Glutamatergic neuron (in vitro differentiated cells): Measurements from ENCODE around the gene ZMYM2. TPM values are rescaled to one million over a fixed set of nuclear protein-coding genes. Genes with fewer than 3 reads are reported as not detected.

Experiments
- DNase-seq: peaks from one replicate; pipeline ENCODE4 v3.0.0; 2022
- H3K27ac Mint-ChIP-seq: one replicate; pipeline ENCODE4 v1.8.0; 2020; ENCODE audit warnings: mild to moderate bottlenecking, mixed read lengths, inconsistent platforms; ENCODE audit not compliant: unreplicated experiment
- H3K27me3 Mint-ChIP-seq: one replicate; pipeline ENCODE4 v1.8.0; 2020; ENCODE audit warnings: mild to moderate bottlenecking, moderate library complexity, mixed read lengths, inconsistent platforms; ENCODE audit not compliant: unreplicated experiment
- H3K36me3 Mint-ChIP-seq: one replicate; pipeline ENCODE4 v1.8.0; 2020; ENCODE audit warnings: mild to moderate bottlenecking, mixed read lengths, inconsistent platforms; ENCODE audit not compliant: unreplicated experiment
- H3K4me1 Mint-ChIP-seq: one replicate; pipeline ENCODE4 v1.8.0; 2020; ENCODE audit warnings: mild to moderate bottlenecking, low read depth, mixed read lengths, inconsistent platforms; ENCODE audit not compliant: unreplicated experiment
- H3K4me3 Mint-ChIP-seq: one replicate; pipeline ENCODE4 v1.8.0; 2020; ENCODE audit warnings: mild to moderate bottlenecking, mixed read lengths, inconsistent platforms; ENCODE audit not compliant: unreplicated experiment
- H3K9me3 Mint-ChIP-seq: one replicate; pipeline ENCODE4 v1.8.0; 2020; ENCODE audit warnings: mild to moderate bottlenecking, moderate library complexity, mixed read lengths, inconsistent platforms; ENCODE audit not compliant: unreplicated experiment
- total RNA-seq: library from RNA; stranded (reverse); fragmentation: NEBNext Ultra II Directional; extraction: Animal tissue kit (Norgen Biotek cat#: 25700); gene quantifications from one replicate; pipeline ENCODE4 v1.2.1, GENCODE V29; 2021; ENCODE audit not compliant: unreplicated experiment
- TF ChIP-seq, protein P1 (sequence below): fragments of 200-600 bp; sonication (generic); IDR thresholded peaks from one replicate; pipeline ENCODE4 v1.5.0; 2021; ENCODE audit not compliant: partially characterized antibody, unreplicated experiment

Gene ZMYM2
- total RNA-seq, 1 donor from 2014 or later = 215 TPM

DNA sequence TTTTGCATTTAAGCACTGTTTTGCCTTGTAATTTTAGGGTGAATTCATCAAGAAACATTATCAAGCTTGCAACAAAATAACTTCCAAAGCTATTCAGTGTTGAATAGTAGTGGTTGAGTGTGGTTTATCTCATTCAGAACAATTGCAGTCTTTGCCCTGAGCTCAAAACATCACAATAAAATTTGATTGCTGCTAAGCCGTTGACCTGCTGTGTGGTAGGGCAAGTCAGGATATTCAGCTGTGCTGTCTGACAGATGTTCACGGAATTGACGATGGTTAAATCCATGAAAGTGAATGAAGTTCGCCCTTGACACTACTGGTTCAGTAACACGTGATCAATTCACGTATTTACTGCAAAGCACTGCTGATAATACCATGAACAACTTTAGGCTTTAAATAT, 135.4 kb downstream of the ZMYM2 start:
- no peak overlapping the region for H3K4me3 Mint-ChIP-seq
- H3K9me3 Mint-ChIP-seq = peaks cover 5% of the 10 kb centered on the region
- H3K27me3 Mint-ChIP-seq = peaks cover 13% of the 10 kb centered on the region
- no peak overlapping the region for H3K27ac Mint-ChIP-seq
- no peak for DNase-seq
- H3K4me1 Mint-ChIP-seq = peaks cover 14% of the 10 kb centered on the region
- TF ChIP-seq, protein P1, sequence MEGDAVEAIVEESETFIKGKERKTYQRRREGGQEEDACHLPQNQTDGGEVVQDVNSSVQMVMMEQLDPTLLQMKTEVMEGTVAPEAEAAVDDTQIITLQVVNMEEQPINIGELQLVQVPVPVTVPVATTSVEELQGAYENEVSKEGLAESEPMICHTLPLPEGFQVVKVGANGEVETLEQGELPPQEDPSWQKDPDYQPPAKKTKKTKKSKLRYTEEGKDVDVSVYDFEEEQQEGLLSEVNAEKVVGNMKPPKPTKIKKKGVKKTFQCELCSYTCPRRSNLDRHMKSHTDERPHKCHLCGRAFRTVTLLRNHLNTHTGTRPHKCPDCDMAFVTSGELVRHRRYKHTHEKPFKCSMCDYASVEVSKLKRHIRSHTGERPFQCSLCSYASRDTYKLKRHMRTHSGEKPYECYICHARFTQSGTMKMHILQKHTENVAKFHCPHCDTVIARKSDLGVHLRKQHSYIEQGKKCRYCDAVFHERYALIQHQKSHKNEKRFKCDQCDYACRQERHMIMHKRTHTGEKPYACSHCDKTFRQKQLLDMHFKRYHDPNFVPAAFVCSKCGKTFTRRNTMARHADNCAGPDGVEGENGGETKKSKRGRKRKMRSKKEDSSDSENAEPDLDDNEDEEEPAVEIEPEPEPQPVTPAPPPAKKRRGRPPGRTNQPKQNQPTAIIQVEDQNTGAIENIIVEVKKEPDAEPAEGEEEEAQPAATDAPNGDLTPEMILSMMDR = no peak
- no peaks in the 10 kb centered on the region for H3K36me3 Mint-ChIP-seq

DNA sequence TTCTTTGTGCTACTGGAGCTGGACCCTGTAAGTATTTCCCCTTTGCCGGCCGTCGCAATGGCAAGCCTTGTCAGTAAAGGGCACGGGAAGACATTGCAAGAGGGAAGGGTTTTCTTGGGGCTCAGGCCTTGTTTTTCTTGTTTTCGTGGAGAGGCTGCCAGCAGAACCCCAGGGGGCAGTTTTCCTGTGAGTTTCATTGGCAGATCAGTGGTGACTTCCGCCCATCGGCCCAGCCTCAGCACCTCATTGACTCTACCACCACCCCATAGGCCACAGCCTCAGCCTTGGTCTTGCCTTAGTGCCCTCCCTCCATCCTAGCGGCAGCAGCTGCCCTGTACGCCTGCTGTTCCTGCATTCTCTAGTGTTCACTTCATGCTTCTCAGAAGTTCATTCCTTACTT, 140.8 kb downstream of the ZMYM2 start:
- no peak overlapping the region for H3K27ac Mint-ChIP-seq
- peaks cover 27% of the 10 kb centered on the region for H3K4me1 Mint-ChIP-seq
- H3K27me3 Mint-ChIP-seq = peaks cover 11% of the 10 kb centered on the region
- no peak for DNase-seq
- H3K36me3 Mint-ChIP-seq = peaks cover 2% of the 10 kb centered on the region
- TF ChIP-seq, protein P1 = no peak
- H3K9me3 Mint-ChIP-seq = peaks cover 12% of the 10 kb centered on the region
- H3K4me3 Mint-ChIP-seq = no peak overlapping the region

DNA sequence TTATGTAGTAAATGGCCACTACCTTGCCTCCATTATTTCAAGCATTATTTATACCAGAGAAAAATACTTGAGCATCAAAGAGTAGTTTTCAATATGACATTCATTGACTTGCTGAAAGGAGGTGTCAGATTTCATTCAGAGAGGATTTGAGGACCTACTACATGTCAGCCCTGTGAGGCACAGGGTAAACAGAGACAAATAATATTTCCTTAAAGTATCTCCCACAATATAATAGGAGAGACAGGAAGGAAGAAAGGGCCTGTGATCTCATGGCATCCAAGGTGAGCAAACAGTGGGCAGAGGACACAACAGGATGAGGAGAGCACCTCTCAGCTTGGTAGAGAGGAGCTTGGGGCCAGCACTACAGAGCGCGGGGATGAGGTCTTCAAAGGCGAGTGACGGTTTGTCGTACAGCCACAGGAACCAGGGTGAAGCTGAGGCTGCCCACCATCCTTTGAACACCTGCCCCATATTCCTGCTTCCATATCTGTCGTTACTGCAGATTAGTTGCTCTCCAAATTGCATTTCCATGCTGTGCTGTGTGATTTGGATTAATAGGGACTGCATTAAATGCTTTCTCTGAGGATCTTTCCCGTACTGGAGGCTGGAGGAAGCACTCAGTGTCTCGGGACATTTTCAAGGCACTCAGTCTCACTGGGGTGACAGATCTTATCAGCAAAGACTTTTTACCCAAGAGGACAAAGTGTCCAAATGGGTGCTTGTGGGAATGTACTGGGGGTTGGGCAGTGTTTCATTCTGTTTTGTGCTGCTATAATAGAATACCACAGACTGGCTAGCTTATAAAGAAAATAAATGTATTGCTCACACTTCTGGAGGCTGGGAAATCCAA, 143.2 kb downstream of the ZMYM2 start:
- peaks cover 10% of the 10 kb centered on the region for H3K27me3 Mint-ChIP-seq

DNA sequence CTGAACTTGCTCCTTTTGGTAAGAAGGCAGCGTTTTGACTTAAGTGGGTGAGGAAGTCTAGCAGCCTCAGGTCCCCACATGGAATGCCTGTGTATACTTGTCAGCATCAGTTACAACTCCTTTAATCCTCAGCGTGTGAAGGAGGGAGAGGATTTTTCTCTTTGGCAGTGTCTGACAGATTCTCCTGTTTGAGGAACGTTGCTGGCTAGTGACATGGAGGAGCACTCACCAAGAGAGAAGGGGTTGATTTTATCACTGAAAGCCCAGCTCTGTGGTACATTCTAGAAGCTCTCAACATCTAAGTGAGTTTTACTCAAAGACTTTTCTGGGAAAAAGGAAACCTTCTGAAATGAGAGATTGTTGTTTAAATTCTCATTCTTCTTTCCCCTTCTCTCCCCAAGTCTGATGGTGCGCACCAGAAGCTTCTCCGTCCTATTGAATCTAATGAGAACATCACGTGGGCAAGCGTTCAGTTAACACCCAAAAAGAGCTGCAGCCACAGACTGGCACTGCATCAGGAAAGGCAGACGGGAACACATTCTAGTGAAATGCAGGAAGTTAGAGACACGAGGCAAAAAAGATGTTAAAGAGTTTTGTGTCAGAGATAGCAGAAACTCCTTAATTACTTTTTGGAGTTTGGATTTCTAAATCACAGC, 144.1 kb downstream of the ZMYM2 start:
- no peak for DNase-seq
- Mint-ChIP-seq H3K27ac (peak overlapping the region; percentile 88), H3K4me1 (peaks cover 29% of the 10 kb centered on the region)

More for the DNA sequence above, 143.2 kb downstream of the ZMYM2 start:
- TF ChIP-seq, protein P1 = no peak
- peaks cover 4% of the 10 kb centered on the region for H3K36me3 Mint-ChIP-seq
- H3K4me3 Mint-ChIP-seq = peak overlapping the region; percentile 72
- peaks cover 12% of the 10 kb centered on the region for H3K9me3 Mint-ChIP-seq
- DNase-seq = no peak
- H3K27ac Mint-ChIP-seq = peak overlapping the region; percentile 88
- peaks cover 29% of the 10 kb centered on the region for H3K4me1 Mint-ChIP-seq

More for the DNA sequence above, 144.1 kb downstream of the ZMYM2 start:
- peaks cover 10% of the 10 kb centered on the region for H3K27me3 Mint-ChIP-seq
- TF ChIP-seq, protein P1 = no peak
- H3K4me3 Mint-ChIP-seq = peak overlapping the region; percentile 72
- peaks cover 12% of the 10 kb centered on the region for H3K9me3 Mint-ChIP-seq
- peaks cover 4% of the 10 kb centered on the region for H3K36me3 Mint-ChIP-seq
